Muscle of arm (tissue), 12 donors: ENCODE results near the gene FXYD2. TPM values are rescaled to one million over a fixed set of nuclear protein-coding genes. Genes with fewer than 3 reads are reported as not detected.

Source experiments
- DNase-seq: peaks from one replicate; pipeline ENCODE4 v3.0.0-alpha.2; 2013
- polyA plus RNA-seq, 12 donors: library from polyadenylated mRNA; unstranded; fragments of 120-200 nt; gene quantifications; one replicate each; pipeline ENCODE4 v1.2.1, GENCODE V29; 2013; ENCODE audit not compliant: insufficient read length in 12 of 12

Gene FXYD2
- polyA plus RNA-seq, 12 donors = 0.46 to 2.7 (median 1.5) TPM; not detected in 2

DNA sequence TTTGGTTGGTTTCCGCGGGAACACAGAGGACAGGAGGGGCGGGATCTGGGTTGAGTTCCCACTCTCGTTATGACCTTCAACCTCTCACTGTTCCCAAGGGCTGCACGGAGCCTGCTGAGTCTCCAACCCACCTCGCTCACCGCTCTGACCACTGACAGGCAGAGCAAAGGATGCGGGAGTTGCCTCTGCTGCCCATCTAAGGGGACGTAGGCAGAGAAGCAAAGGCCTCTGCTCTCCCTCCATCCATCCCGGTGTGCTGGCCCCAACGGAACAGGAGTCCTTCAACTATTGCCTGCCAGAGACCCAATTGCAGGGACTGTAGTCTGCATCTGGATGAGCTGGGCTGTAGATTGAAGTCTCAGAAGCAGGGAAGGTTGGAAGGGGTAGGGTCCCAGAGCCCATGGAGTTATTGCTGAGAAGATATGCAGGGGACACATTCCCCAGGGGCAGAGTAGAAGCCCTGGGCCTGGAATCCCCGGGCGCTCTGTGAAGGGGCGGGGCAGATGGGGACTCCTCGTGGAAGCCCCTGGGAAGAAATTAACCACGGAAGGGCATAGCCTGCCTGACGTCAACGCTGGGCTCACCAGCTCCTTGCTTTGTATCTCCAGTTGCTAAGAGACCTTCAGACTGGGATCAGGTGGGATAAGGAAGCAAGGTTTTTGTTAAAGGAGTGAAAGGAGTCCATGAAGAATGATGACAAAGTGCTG lies 12.7 kb upstream of the FXYD2 start:
- DNase-seq = no peak

DNA sequence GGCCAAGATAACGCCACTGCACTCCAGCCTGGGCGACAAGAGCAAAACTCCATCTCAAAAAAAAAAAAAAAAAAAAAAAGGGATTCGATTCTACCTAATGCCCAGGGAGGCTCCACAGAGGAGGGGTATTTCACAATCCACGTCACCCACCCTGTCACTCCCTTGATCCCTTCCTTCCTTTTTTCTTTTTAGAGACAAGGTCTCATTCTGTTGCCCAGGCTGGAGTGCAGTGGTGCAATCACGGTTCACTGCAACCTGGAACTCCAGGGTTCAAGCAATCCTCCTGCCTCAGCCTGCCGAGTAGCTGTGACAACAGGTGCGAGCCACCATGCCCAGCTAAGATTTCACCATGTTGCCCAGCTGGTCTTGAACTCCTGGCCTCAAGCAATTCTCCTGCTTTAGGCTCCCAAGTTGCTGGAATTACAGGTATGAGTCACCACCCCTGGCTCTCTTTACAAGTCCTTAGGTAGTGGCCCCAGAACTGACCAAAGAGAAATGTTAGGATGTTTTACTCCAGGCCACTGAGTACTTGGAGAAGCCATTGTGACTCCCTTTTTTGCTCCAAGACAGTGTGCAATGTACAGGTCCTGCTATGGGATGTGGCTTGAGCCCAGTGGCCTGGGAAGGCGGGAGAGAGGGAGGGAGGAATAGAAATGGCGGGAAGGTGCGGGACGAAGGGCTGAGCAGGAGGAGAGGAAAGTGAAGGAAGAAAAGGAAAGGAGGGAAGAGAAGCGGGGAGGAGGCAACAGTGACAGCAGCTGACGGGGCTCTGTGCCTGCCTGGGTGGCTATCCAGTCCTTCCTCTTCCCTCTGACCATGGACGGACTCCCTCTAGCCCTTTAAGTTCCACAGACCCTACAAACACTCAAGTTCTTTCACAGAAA lies 11.8 kb upstream of the FXYD2 start:
- no peak for DNase-seq

DNA sequence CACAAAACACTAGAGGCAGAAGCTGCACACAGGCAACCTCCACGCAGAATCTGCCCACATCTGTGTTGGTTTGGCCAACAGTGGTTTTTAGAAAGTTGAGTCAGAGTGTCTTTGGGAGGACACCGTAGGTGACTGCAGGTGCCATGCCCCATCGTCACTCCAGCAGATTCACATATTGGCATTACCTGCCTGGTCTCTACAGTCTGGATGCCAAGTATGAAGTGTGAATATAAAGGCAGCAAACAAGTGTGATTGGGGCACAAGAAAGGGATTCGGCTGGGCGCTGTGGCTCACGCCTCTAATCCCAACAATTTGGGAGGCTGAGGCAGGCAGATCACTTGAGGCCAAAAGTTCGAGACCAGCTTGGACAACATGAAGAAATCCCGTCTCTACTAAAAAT lies 11.0 kb upstream of the FXYD2 start:
- no peak for DNase-seq

DNA sequence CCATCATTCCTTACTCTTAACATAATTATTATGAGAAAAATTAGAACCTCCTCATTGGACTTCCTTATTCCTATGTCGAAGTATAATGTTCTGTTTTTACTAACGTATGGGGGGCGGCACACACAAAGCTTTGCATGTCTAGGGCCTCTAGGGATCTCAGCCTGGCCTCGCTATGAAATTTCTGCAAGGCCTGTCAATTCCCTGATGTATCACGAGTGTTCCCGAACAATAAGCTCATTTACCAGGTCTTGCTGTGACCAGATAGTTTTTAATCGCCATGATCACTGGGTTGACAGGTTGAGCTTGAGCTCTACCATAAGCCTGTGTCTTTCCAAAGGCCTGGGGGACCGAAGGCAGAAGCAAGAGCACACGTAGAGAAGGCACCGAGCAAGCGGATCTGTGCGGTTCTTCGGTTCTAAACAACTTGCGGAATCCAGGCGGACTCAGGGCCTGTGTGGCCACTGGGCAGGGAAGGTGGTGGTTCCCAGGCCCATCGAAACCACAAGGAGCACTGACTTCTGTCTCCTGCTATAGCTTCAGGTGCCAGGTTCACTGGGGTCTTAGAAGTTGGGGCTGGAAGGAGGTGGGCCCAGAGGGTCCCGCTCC lies 10.4 kb upstream of the FXYD2 start:
- no peak for DNase-seq

DNA sequence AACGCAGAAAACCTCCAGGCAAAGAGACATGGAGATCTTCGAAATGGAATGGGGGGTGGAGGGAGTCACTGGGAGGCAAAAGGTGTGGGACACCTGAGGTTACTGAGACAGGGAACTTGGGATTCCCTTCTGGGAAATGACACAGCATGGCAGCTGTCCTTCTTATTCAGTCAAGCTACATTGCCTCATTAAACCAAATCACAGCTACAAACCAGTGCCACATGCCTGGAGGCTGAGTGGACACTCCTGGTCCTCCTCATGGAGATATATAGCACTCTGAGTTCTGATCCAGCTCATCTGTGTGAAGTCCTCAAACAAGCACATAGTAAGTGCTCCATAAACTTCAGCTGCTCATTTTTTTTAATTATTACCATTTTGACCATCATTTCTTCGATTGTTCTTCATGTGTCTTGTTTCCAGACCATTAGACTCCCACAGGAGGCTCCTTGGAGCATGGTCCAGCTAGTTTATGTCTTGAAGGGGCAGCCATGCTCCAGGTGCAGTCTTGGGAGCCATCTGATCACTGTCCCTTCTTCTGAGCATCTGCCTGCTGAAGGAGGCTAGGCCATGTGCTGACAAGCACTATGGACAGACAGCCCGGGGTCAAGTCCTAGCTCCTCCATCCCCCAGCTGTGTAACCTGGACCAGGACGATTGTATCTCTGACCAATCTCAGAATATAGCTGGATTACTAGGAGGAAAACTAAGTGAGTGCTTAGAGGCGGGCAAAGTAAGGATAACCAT lies 9.7 kb upstream of the FXYD2 start:
- no peak for DNase-seq

DNA sequence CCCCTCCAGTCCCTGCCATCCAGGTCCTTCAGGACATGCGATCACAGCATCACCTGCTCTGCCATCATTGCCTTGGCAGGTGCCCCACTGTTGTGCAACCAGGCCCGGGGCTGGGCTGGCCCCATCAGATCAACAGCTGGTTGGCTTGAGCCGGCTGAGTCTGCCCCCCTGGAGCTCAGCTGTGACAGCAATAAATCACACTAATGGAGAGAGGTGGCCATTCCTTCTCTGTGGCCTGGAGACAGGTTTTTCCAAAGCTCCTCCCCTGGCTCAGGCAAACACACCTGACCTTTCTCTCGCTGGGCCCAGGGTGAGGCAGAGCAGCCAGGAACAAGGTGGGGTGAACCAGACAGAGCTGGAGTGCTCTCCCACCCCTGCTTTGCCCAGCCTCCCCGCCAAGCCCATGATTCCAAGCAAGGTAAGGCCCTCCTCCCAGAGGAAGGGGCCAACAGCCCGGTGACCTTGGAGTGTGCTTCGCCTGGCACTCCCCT lies 8.9 kb upstream of the FXYD2 start:
- no peak for DNase-seq

DNA sequence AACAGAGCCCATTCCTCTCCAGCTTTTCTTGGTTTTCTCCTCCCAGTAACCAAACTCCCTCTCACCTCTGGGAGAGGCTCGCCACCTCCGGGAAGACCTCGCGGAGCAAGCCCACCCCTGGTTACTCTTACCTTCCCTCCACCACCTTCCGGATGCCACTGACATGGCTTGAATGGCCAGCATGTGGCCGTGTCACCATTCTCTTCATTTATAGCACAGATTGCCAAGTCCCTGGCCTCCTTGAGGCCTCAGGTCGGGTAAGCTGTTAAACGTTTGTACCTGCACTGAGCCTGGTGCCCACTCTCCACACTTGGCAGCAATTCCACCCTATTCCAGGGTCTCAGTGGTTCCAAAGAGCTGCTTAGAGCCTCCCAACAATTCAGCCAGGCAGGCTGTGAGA lies 8.0 kb upstream of the FXYD2 start:
- no peak for DNase-seq

DNA sequence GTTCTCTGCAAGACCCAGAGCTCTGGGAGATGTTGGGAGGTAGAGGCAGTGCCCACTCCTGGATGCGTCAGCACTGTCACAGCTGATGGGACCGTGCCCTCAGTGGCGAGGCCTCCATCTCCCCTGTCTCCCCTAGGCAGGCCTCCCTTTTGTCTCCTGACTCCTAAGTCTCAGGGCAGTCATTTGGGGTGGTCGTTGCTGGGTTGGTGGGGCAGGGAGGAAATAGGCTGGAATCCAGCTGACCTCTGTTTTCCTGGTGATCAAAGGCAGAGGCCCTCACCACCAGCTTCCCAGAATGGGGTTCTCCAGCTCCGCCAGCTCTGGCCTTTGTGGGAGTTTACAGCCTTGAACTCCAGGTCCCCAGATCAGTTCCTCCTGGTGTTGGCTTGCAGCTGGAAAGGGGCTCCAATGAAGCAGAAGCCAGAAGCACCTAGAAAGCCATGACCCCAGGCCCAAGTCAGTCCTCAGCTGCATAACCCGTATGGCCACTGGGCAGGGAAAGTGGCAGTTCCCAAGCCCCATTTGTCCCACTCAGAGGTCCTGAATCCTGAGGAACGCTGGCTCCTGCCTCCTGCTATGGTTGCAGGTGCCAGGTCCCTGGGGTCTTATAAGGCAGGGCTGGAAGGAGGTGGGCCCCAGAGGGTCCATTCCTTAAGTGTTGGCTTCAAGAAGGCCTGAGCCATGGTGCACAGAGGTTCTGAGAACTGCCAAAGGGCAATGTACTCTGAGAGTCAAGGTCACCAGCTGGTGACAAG lies 7.3 kb upstream of the FXYD2 start:
- DNase-seq = no peak

DNA sequence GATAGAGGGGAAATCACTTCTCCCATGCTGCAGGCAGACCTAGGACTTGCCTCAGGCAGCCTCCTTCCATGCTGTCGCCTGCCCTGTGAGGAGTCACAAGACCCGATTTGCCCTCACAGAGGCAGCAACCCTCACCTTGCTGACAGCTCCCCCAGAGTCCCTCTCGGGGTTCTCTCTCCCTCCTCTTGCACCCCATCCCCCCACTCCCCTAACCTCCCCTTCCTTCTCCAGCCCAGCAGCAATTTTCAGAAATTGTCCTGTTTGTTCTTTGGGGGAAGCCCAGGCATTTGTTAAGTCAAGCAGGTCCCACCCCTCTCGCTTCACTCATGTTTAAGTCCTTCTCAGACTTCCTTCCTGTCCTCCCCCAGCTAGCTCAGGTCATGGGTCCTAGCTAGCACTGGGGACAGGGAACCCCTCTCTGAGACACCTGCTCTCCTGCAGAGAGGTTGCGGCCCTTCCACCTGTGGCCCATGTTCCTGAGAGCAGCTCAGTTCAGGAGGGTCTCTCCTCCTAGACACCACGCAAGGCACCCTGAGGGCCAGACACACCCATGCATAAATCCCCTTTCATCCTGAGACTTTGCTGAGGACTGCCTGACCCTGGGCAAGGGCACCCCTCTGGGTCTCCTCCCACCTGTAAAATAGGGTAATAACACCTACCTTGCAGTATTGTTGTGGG lies 6.3 kb upstream of the FXYD2 start:
- DNase-seq = no peak

DNA sequence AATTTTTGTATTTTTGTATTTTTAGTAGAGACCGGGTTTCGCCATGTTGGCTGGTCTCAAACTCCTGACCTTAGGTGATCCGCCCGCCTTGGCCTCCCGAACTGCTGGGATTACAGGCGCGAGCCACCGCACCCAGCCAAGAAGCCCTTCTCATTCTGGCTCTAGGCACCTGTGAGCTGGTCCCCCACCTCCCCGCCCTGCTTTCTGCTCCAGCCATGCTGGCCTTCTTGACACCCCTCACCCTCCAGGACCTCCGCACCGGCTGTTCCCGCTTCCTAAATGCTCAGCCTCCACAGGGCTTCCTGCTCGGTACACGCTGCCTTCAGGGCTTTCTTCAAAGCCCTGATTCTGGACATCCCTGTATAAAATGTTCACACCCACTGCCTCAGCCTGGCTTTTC lies 5.5 kb upstream of the FXYD2 start:
- no peak for DNase-seq

DNA sequence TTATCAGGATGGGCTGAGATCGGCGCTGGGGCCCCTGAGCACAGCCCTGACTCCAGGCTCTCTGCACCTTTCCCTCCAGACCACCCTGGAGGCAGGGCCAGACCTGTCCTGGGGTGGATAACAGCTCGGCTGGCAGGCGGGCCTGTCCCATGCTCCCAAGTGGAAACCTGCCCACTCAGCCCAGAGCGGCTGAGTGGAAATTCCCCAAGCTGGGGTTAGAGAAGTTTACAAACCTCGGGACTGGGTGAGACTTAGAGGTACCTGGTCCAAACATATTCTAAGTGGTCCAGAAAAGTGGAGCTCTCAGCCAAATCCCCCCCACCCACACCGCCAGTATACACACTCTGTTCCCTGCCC lies 4.8 kb upstream of the FXYD2 start:
- no peak for DNase-seq

DNA sequence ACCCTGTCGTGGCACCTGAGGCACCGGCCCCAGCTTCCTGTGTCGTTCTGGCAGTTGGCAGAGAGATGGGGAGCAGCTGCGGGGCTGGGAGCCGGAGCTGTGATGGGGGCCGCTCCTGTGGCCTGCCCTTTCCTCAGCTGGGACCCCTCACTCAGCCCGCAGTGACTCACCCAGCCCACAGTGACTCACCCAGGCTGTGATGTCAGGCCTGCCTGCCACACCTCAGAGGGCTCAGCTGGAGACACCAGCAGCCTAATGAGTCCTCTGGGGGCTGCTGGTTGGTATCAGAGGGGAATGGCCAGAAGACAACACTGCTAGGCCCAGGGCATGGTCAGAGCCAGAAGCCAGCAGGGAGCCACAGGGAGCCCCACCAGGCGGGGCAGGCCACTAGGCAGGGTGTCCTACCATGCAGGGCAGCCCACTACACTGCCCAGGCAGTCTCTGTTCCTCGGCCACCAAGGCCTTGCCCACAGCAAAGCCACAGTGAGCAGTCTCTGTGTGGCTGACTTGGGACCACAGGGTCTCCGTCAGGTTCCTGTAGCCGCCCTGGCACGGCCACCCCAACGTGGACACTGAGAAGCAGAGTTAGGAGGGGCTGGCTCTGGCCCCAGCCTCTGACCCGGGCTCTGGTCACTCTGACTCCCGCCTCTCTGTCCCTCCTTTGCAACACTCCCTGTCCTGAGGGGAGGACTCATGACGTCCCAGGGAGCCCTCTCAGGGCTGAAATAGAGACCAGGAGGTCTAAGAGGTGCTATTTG lies 4.2 kb upstream of the FXYD2 start:
- no peak for DNase-seq

DNA sequence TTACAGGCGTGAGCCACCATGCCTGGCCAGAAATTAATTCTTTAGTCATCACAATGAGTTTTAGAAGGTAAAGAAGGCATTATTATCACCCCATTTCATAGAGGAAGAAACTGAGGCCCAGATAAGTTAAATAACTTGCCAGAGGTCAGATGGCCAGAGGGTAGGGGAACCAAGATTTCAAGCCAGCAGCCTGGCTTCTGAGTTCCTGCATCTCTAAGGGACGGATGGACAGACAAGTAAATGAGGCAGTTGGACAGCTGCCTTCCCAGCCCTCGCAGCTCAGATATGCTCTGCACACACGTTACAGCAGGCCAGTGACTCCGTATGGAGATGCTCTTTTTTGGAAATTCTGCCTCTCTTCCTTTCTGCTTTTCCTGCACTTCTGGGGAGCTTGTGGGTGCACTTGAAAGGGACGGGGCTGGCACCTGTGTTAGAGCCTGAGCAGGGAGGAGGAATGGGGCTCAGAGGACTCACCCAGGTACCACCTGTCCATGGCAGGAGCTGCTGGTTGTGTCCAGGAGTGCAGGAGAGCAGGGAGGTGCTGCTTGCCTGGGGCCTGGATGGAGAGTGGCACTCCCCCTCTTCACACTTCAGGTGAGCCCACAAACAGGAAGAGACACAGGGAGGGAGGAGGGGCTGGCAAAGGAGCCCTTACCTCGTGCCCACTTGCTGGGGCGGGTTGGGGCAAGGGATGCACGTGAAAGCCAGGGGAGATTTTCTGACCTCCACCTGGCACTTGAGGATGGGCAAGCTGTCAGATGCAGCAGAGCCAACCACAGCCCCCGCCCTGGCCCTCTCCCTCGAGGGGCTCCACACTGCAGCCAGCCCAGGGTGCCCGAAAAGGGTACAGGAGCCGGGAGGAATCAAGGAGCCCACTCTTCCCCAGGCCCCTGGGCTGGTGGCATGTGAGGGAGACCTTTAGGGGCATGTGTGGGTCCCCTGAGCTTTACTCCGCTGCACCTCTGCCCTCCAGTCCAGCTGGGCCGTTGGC lies 3.3 kb upstream of the FXYD2 start:
- no peak for DNase-seq

DNA sequence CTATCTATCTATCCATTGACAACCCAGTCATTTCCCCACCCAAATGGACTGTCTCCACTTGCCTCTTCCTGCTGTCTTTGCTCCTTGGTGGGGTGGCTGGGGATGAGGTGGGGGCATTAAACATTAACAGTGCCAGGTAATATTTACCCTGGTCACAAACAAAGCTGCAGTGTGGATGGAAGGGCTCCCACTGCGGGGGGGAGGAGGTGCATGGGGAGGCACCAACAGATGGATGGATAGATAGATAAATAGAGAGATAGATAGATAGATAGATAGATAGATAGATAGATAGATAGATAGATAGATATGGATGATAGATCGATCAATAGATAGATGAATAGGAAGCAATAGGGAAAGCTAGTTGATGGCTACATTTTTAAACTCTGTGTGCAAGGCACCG lies 2.3 kb upstream of the FXYD2 start:
- DNase-seq = no peak

DNA sequence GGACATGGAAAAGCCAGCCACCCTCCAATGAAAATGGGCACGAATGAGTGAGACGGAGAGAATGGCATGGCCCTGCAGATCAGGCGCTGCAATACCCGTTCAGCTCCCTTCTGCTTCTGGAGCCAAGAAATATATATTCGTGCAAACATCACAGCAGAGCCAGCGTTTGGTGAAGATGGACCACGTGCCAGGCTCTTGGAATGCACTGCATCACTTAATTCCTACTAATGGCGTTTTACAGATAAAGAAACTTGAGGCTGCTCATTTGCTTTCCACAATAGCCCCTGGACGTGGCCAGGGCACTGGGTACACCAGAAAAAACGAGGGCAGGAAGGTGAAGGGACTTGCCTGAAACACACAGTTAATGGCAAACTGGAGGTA lies 1.6 kb upstream of the FXYD2 start:
- no peak for DNase-seq

DNA sequence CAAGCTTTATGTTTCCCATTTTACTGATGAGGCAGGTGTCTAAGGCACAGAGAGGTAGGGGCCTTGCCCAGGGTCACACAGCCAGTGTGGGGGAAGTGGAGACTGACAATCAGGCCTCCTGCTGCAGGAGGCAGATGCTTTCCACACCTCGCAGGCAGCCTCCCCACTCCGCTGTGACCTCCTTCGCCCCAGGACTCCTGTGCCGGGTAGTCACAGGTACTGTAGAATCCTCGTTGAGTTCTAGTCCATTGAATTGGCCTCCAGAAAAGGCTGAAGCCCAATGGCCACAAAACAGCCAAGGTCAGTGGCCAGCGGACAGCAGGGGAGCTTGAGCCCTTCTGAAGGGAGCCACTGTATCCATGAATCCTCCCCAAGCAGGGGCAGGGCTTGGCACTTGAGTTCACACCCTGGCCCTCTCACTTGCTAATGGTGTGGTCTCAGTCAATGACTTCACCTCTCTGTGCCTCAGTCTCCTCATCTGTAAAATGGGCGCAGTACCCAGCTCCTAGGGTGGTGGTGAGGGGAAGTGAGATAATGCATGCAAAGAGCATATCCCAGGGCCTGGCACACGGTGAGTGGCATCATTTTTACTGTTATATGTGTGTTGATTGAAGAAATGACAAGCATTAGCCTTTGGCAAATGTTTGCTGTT lies 1.1 kb upstream of the FXYD2 start:
- DNase-seq = no peak

DNA sequence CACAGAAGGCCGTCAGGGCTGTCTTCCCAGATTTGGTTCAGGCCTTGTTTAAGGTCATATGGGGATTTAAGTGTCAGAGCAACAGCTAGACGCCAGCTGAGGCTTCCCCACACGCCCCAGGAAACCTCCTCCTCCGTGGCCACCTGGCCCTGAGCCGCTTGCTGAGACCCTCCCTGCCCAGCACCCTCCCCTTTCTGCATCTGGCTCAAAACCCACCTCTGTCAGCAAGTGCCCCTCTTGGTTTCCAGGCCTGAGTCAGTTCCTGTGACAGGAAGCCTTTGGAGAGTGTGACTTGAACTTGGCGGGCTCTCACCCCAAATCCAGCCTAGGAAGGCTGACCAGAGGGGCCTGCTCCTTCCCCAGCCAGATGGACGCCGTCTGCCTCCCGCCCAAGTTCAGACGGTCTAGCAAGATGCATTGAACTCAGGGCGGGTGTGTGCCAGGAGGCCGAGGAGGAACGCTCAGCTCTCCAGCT lies 561 bp downstream of the FXYD2 start:
- peak; percentile 64 for DNase-seq
